ENCODE results near the gene IGF2BP2. TPM values are rescaled to one million over a fixed set of nuclear protein-coding genes. Genes with fewer than 3 reads are reported as not detected.
"Not testable (repeated sequence)": the region's sequence is repeated elsewhere in the genome, so short reads cannot be mapped to it uniquely, and the experiment has no call there.

Gene IGF2BP2
- total and polyA plus RNA-seq, 5 donors from 2014 or later: 3.6 TPM; not detected in 4

- Mint-ChIP-seq H3K9me3 (peaks cover 0 to 6% (median 0%) of the 10 kb centered on the region in 7 donors), H3K4me3 (no peak overlapping the region), H3K27me3 (no peaks in the 10 kb centered on the region), H3K27ac (no peak overlapping the region), H3K36me3 (no peaks in the 10 kb centered on the region), H3K4me1 (no peaks in the 10 kb centered on the region)
- H3K36me3 ChIP-seq (ENCODE audit: control insufficient read depth, insufficient read depth, low read length): no peaks in the 10 kb centered on the region
- ATAC-seq (ENCODE audit: low read depth in 2 of 2): no peak
- H3K9me3 ChIP-seq (ENCODE audit: control insufficient read depth in 2 of 2, low read length in 2 of 2): peaks cover under 1 to 1% of the 10 kb centered on the region in 2 experiments
- H3K27ac ChIP-seq (ENCODE audit: insufficient read depth, low read length, poor library complexity, severe bottlenecking): no peak overlapping the region
- no peak overlapping the region for H3K4me3 ChIP-seq (ENCODE audit: low read depth, low read length)
- DNase-seq: no peak
- H3K4me1 ChIP-seq (ENCODE audit: control insufficient read depth, insufficient read depth, low read length, poor library complexity, severe bottlenecking): no peaks in the 10 kb centered on the region
- no peaks in the 10 kb centered on the region for H3K27me3 ChIP-seq (ENCODE audit: control insufficient read depth, insufficient read depth, low read length)
Measured at GRCh38 chr3:185851046-185851445, 26.2 kb upstream of the IGF2BP2 start.

- Histone ChIP-seq H3K9me3 (ENCODE audit: control insufficient read depth in 2 of 2, low read length in 2 of 2) (no peaks in the 10 kb centered on the region), H3K27ac (ENCODE audit: insufficient read depth, low read length, poor library complexity, severe bottlenecking) (no peak overlapping the region), H3K36me3 (ENCODE audit: control insufficient read depth, insufficient read depth, low read length) (no peaks in the 10 kb centered on the region), H3K4me1 (ENCODE audit: control insufficient read depth, insufficient read depth, low read length, poor library complexity, severe bottlenecking) (no peaks in the 10 kb centered on the region), H3K27me3 (ENCODE audit: control insufficient read depth, insufficient read depth, low read length) (peaks cover 2% of the 10 kb centered on the region), H3K4me3 (ENCODE audit: low read depth, low read length) (no peak overlapping the region)
- DNase-seq: no peak
- no peak for ATAC-seq (ENCODE audit: low read depth in 2 of 2)
- no peak overlapping the region for H3K27ac Mint-ChIP-seq
- no peaks in the 10 kb centered on the region for H3K36me3 Mint-ChIP-seq
- peaks cover 6% of the 10 kb centered on the region for H3K27me3 Mint-ChIP-seq
- H3K4me1 Mint-ChIP-seq: no peaks in the 10 kb centered on the region
- H3K9me3 Mint-ChIP-seq: peaks cover 0 to 4% (median 0%) of the 10 kb centered on the region in 7 donors
- H3K4me3 Mint-ChIP-seq: no peak overlapping the region
Measured at GRCh38 chr3:185847506-185847905, 22.7 kb upstream of the IGF2BP2 start.

- no peak for ATAC-seq (ENCODE audit: low read depth in 2 of 2)
- H3K4me1 ChIP-seq (ENCODE audit: control insufficient read depth, insufficient read depth, low read length, poor library complexity, severe bottlenecking): no peaks in the 10 kb centered on the region
- no peak overlapping the region for H3K4me3 ChIP-seq (ENCODE audit: low read depth, low read length)
- H3K36me3 ChIP-seq (ENCODE audit: control insufficient read depth, insufficient read depth, low read length): no peaks in the 10 kb centered on the region
- Mint-ChIP-seq H3K4me1 (no peaks in the 10 kb centered on the region), H3K27ac (no peak overlapping the region), H3K27me3 (peaks cover 7% of the 10 kb centered on the region), H3K36me3 (no peaks in the 10 kb centered on the region), H3K4me3 (no peak overlapping the region), H3K9me3 (peaks cover 0 to 4% (median 0%) of the 10 kb centered on the region in 7 donors)
- H3K9me3 ChIP-seq (ENCODE audit: control insufficient read depth in 2 of 2, low read length in 2 of 2): no peaks in the 10 kb centered on the region
- H3K27ac ChIP-seq (ENCODE audit: insufficient read depth, low read length, poor library complexity, severe bottlenecking): no peak overlapping the region
- no peak for DNase-seq
- peaks cover 2% of the 10 kb centered on the region for H3K27me3 ChIP-seq (ENCODE audit: control insufficient read depth, insufficient read depth, low read length)
Measured at GRCh38 chr3:185846037-185846436, 21.2 kb upstream of the IGF2BP2 start.

GRCh38 chr3:185844051-185844450, 19.2 kb upstream of the IGF2BP2 start:
- H3K4me1 ChIP-seq (ENCODE audit: control insufficient read depth, insufficient read depth, low read length, poor library complexity, severe bottlenecking): no peaks in the 10 kb centered on the region
- ATAC-seq (ENCODE audit: low read depth in 2 of 2): no peak
- no peaks in the 10 kb centered on the region for H3K36me3 ChIP-seq (ENCODE audit: control insufficient read depth, insufficient read depth, low read length)
- H3K27me3 ChIP-seq (ENCODE audit: control insufficient read depth, insufficient read depth, low read length): peaks cover 4% of the 10 kb centered on the region
- H3K4me3 Mint-ChIP-seq: no peak overlapping the region
- no peak for DNase-seq
- no peaks in the 10 kb centered on the region for H3K36me3 Mint-ChIP-seq
- H3K27ac Mint-ChIP-seq: no peak overlapping the region
- no peak overlapping the region for H3K27ac ChIP-seq (ENCODE audit: insufficient read depth, low read length, poor library complexity, severe bottlenecking)
- no peaks in the 10 kb centered on the region for H3K4me1 Mint-ChIP-seq
- no peaks in the 10 kb centered on the region for H3K9me3 ChIP-seq (ENCODE audit: control insufficient read depth in 2 of 2, low read length in 2 of 2)
- peaks cover 0 to 4% (median 0%) of the 10 kb centered on the region in 7 donors for H3K9me3 Mint-ChIP-seq
- H3K27me3 Mint-ChIP-seq: peaks cover 10% of the 10 kb centered on the region
- no peak overlapping the region for H3K4me3 ChIP-seq (ENCODE audit: low read depth, low read length)

GRCh38 chr3:185843635-185844034, 18.8 kb upstream of the IGF2BP2 start:
- H3K36me3 Mint-ChIP-seq: no peaks in the 10 kb centered on the region
- no peaks in the 10 kb centered on the region for H3K36me3 ChIP-seq (ENCODE audit: control insufficient read depth, insufficient read depth, low read length)
- no peak overlapping the region for H3K27ac ChIP-seq (ENCODE audit: insufficient read depth, low read length, poor library complexity, severe bottlenecking)
- H3K4me3 Mint-ChIP-seq: no peak overlapping the region
- peaks cover 10% of the 10 kb centered on the region for H3K27me3 Mint-ChIP-seq
- no peak for ATAC-seq (ENCODE audit: low read depth in 2 of 2)
- DNase-seq: no peak
- H3K9me3 Mint-ChIP-seq: peaks cover 0 to 4% (median 0%) of the 10 kb centered on the region in 7 donors
- H3K27me3 ChIP-seq (ENCODE audit: control insufficient read depth, insufficient read depth, low read length): peaks cover 4% of the 10 kb centered on the region
- no peaks in the 10 kb centered on the region for H3K9me3 ChIP-seq (ENCODE audit: control insufficient read depth in 2 of 2, low read length in 2 of 2)
- no peaks in the 10 kb centered on the region for H3K4me1 ChIP-seq (ENCODE audit: control insufficient read depth, insufficient read depth, low read length, poor library complexity, severe bottlenecking)
- H3K4me3 ChIP-seq (ENCODE audit: low read depth, low read length): no peak overlapping the region
- no peaks in the 10 kb centered on the region for H3K4me1 Mint-ChIP-seq
- no peak overlapping the region for H3K27ac Mint-ChIP-seq

GRCh38 chr3:185843126-185843525, 18.3 kb upstream of the IGF2BP2 start:
- DNase-seq (no peak), ATAC-seq (ENCODE audit: low read depth in 2 of 2) (no peak)
- Histone ChIP-seq H3K27me3 (ENCODE audit: control insufficient read depth, insufficient read depth, low read length) (peaks cover 4% of the 10 kb centered on the region), H3K4me3 (ENCODE audit: low read depth, low read length) (no peak overlapping the region), H3K9me3 (ENCODE audit: control insufficient read depth in 2 of 2, low read length in 2 of 2) (no peaks in the 10 kb centered on the region), H3K36me3 (ENCODE audit: control insufficient read depth, insufficient read depth, low read length) (no peaks in the 10 kb centered on the region), H3K4me1 (ENCODE audit: control insufficient read depth, insufficient read depth, low read length, poor library complexity, severe bottlenecking) (no peaks in the 10 kb centered on the region), H3K27ac (ENCODE audit: insufficient read depth, low read length, poor library complexity, severe bottlenecking) (no peak overlapping the region)
- Mint-ChIP-seq H3K36me3 (no peaks in the 10 kb centered on the region), H3K4me1 (no peaks in the 10 kb centered on the region), H3K27ac (no peak overlapping the region), H3K4me3 (no peak overlapping the region), H3K9me3 (peaks cover 0 to 4% (median 0%) of the 10 kb centered on the region in 7 donors), H3K27me3 (peaks cover 14% of the 10 kb centered on the region)

GRCh38 chr3:185842241-185842640, 17.4 kb upstream of the IGF2BP2 start:
- no peaks in the 10 kb centered on the region for H3K9me3 ChIP-seq (ENCODE audit: control insufficient read depth in 2 of 2, low read length in 2 of 2)
- Mint-ChIP-seq H3K27ac (no peak overlapping the region), H3K4me3 (no peak overlapping the region), H3K27me3 (peaks cover 21% of the 10 kb centered on the region), H3K4me1 (no peaks in the 10 kb centered on the region), H3K36me3 (no peaks in the 10 kb centered on the region), H3K9me3 (peaks cover 0 to 4% (median under 1%) of the 10 kb centered on the region in 7 donors)
- peaks cover 4% of the 10 kb centered on the region for H3K27me3 ChIP-seq (ENCODE audit: control insufficient read depth, insufficient read depth, low read length)
- H3K4me1 ChIP-seq (ENCODE audit: control insufficient read depth, insufficient read depth, low read length, poor library complexity, severe bottlenecking): no peaks in the 10 kb centered on the region
- H3K27ac ChIP-seq (ENCODE audit: insufficient read depth, low read length, poor library complexity, severe bottlenecking): no peak overlapping the region
- no peak overlapping the region for H3K4me3 ChIP-seq (ENCODE audit: low read depth, low read length)
- ATAC-seq (ENCODE audit: low read depth in 2 of 2) (no peak), DNase-seq (no peak)
- H3K36me3 ChIP-seq (ENCODE audit: control insufficient read depth, insufficient read depth, low read length): no peaks in the 10 kb centered on the region

- not testable (repeated sequence) for H3K9me3 Mint-ChIP-seq; H3K4me1 Mint-ChIP-seq; H3K36me3 Mint-ChIP-seq; H3K4me3 Mint-ChIP-seq; ATAC-seq (ENCODE audit: low read depth in 2 of 2); H3K36me3 ChIP-seq (ENCODE audit: control insufficient read depth, insufficient read depth, low read length); DNase-seq; H3K27me3 ChIP-seq (ENCODE audit: control insufficient read depth, insufficient read depth, low read length); H3K27ac ChIP-seq (ENCODE audit: insufficient read depth, low read length, poor library complexity, severe bottlenecking); H3K9me3 ChIP-seq (ENCODE audit: control insufficient read depth in 2 of 2, low read length in 2 of 2); H3K27ac Mint-ChIP-seq; H3K4me3 ChIP-seq (ENCODE audit: low read depth, low read length); H3K4me1 ChIP-seq (ENCODE audit: control insufficient read depth, insufficient read depth, low read length, poor library complexity, severe bottlenecking)
- H3K27me3 Mint-ChIP-seq: peaks cover 27% of the 10 kb centered on the region
Measured at GRCh38 chr3:185838417-185838989, 13.7 kb upstream of the IGF2BP2 start.
